Measurements from ENCODE around the gene C17orf114. TPM values are rescaled to one million over a fixed set of nuclear protein-coding genes. Genes with fewer than 3 reads are reported as not detected.

C17orf114 gene

GRCh38 chr17:4751932-4752331, 50.2 kb downstream of the C17orf114 start (continued):
- TF ChIP-seq KLF16 (CRISPR knock-in tag; IDR thresholded peaks at IDR 0.05), result 0 out of 4 replicates have a peak, but pooled peaks of 1 of the 2 experiments have one; percentile 20
- TF ChIP-seq EP300 (IDR thresholded peaks at IDR 0.05; ENCODE audit: low read depth in 2 of 2, low read length in 2 of 2), result peak in 1 of 2 experiments; percentile 64; a peak in 1 of 4 replicates
- TF ChIP-seq EP300 (CRISPR knock-in tag; IDR thresholded peaks at IDR 0.05; ENCODE audit: borderline replicate concordance), result no peak
- TF ChIP-seq ZMYM3 (CRISPR knock-in tag; IDR thresholded peaks at IDR 0.05), result peak; percentile 96
- TF ChIP-seq FOXA3 (CRISPR knock-in tag; IDR thresholded peaks at IDR 0.05), result peak; percentile 52; the same call in 1 of the 2 replicates

Other genes with a start within 250 kb of the C17orf114 start
- 40.4 and 54.8 TPM in 2 replicates for gene MYBBP1A, start 246.9 kb downstream of the C17orf114 start, total RNA-seq (2016; rRNA removed; fragmentation: Illumina TruSeq; extraction: Trizol)
- gene MYBBP1A, start 246.9 kb downstream of the C17orf114 start, polyA plus RNA-seq (2011; rRNA removed), result 18.6 and 28.4 TPM in 2 replicates
- 0.70 and 0.80 TPM in 2 replicates for gene GGT6, start 241.8 kb downstream of the C17orf114 start, total RNA-seq (2016; rRNA removed; fragmentation: Illumina TruSeq; extraction: Trizol)
- 0.14 and 0.16 TPM in 2 replicates for gene GGT6, start 241.8 kb downstream of the C17orf114 start, polyA plus RNA-seq (2011; rRNA removed)
- 5.1 and 5.8 TPM in 2 replicates for gene SMTNL2, start 217.8 kb downstream of the C17orf114 start, total RNA-seq (2016; rRNA removed; fragmentation: Illumina TruSeq; extraction: Trizol)
- 0.41 and 1.1 TPM in 2 replicates for gene SMTNL2, start 217.8 kb downstream of the C17orf114 start, polyA plus RNA-seq (2011; rRNA removed)
- gene ALOX15, start 160.7 kb downstream of the C17orf114 start, total RNA-seq (2016; rRNA removed; fragmentation: Illumina TruSeq; extraction: Trizol), result 0.04 TPM in 1 of 2 replicates, not detected in the other
- 0.35 TPM in 1 of 2 replicates, not detected in the other for gene ALOX15, start 160.7 kb downstream of the C17orf114 start, polyA plus RNA-seq (2011; rRNA removed)
- gene PELP1, start 98.2 kb downstream of the C17orf114 start, total RNA-seq (2016; rRNA removed; fragmentation: Illumina TruSeq; extraction: Trizol), result 27.8 and 33.2 TPM in 2 replicates
- 14.9 and 22.5 TPM in 2 replicates for gene PELP1, start 98.2 kb downstream of the C17orf114 start, polyA plus RNA-seq (2011; rRNA removed)
- gene ARRB2, start 91.7 kb downstream of the C17orf114 start, total RNA-seq (2016; rRNA removed; fragmentation: Illumina TruSeq; extraction: Trizol), result 15.5 and 21.5 TPM in 2 replicates
- 49.2 and 58.4 TPM in 2 replicates for gene ARRB2, start 91.7 kb downstream of the C17orf114 start, polyA plus RNA-seq (2011; rRNA removed)
- gene MED11, start 70.9 kb downstream of the C17orf114 start, total RNA-seq (2016; rRNA removed; fragmentation: Illumina TruSeq; extraction: Trizol), result 20.2 and 25.1 TPM in 2 replicates
- gene MED11, start 70.9 kb downstream of the C17orf114 start, polyA plus RNA-seq (2011; rRNA removed), result 36.2 and 39.0 TPM in 2 replicates
- 0.15 and 0.24 TPM in 2 replicates for gene ZMYND15, start 62.5 kb downstream of the C17orf114 start, total RNA-seq (2016; rRNA removed; fragmentation: Illumina TruSeq; extraction: Trizol)
- 2.7 and 3.6 TPM in 2 replicates for gene ZMYND15, start 62.5 kb downstream of the C17orf114 start, polyA plus RNA-seq (2011; rRNA removed)
- gene CXCL16, start 62.4 kb downstream of the C17orf114 start, total RNA-seq (2016; rRNA removed; fragmentation: Illumina TruSeq; extraction: Trizol), result 5.4 and 9.4 TPM in 2 replicates
- 101 and 142 TPM in 2 replicates for gene CXCL16, start 62.4 kb downstream of the C17orf114 start, polyA plus RNA-seq (2011; rRNA removed)
- gene TM4SF5, start 30.4 kb downstream of the C17orf114 start, total RNA-seq (2016; rRNA removed; fragmentation: Illumina TruSeq; extraction: Trizol), result 15.6 and 30.1 TPM in 2 replicates
- gene TM4SF5, start 30.4 kb downstream of the C17orf114 start, polyA plus RNA-seq (2011; rRNA removed), result 126 and 152 TPM in 2 replicates
- gene VMO1, start 16.0 kb downstream of the C17orf114 start, total RNA-seq (2016; rRNA removed; fragmentation: Illumina TruSeq; extraction: Trizol), result not detected in 2 replicates
- 0.13 TPM in 1 of 2 replicates, not detected in the other for gene VMO1, start 16.0 kb downstream of the C17orf114 start, polyA plus RNA-seq (2011; rRNA removed)
- gene GLTPD2, start 13.4 kb downstream of the C17orf114 start, total RNA-seq (2016; rRNA removed; fragmentation: Illumina TruSeq; extraction: Trizol), result 6.0 and 12.9 TPM in 2 replicates
- 7.5 and 14.9 TPM in 2 replicates for gene GLTPD2, start 13.4 kb downstream of the C17orf114 start, polyA plus RNA-seq (2011; rRNA removed)
- gene PSMB6, start 6.2 kb downstream of the C17orf114 start, total RNA-seq (2016; rRNA removed; fragmentation: Illumina TruSeq; extraction: Trizol), result 264 and 335 TPM in 2 replicates
- 277 and 298 TPM in 2 replicates for gene PSMB6, start 6.2 kb downstream of the C17orf114 start, polyA plus RNA-seq (2011; rRNA removed)
- 7.8 and 13.4 TPM in 2 replicates for gene PLD2, start 4.8 kb upstream of the C17orf114 start, total RNA-seq (2016; rRNA removed; fragmentation: Illumina TruSeq; extraction: Trizol)
- 29.7 and 45.8 TPM in 2 replicates for gene PLD2, start 4.8 kb upstream of the C17orf114 start, polyA plus RNA-seq (2011; rRNA removed)
- 15.2 and 17.2 TPM in 2 replicates for gene MINK1, start 31.0 kb upstream of the C17orf114 start, total RNA-seq (2016; rRNA removed; fragmentation: Illumina TruSeq; extraction: Trizol)
- gene MINK1, start 31.0 kb upstream of the C17orf114 start, polyA plus RNA-seq (2011; rRNA removed), result 63.9 and 75.5 TPM in 2 replicates
- 0.20 TPM in 1 of 2 replicates, not detected in the other for gene C17orf107, start 97.2 kb upstream of the C17orf114 start, total RNA-seq (2016; rRNA removed; fragmentation: Illumina TruSeq; extraction: Trizol)
- 0.59 and 0.82 TPM in 2 replicates for gene C17orf107, start 97.2 kb upstream of the C17orf114 start, polyA plus RNA-seq (2011; rRNA removed)
- 0.25 and 0.53 TPM in 2 replicates for gene CHRNE, start 100.8 kb upstream of the C17orf114 start, total RNA-seq (2016; rRNA removed; fragmentation: Illumina TruSeq; extraction: Trizol)
- 0.59 and 1.3 TPM in 2 replicates for gene CHRNE, start 100.8 kb upstream of the C17orf114 start, polyA plus RNA-seq (2011; rRNA removed)
- not detected in 2 replicates for gene GP1BA, start 129.9 kb upstream of the C17orf114 start, total RNA-seq (2016; rRNA removed; fragmentation: Illumina TruSeq; extraction: Trizol)
- gene GP1BA, start 129.9 kb upstream of the C17orf114 start, polyA plus RNA-seq (2011; rRNA removed), result not detected in 2 replicates
- gene SLC25A11, start 137.7 kb upstream of the C17orf114 start, total RNA-seq (2016; rRNA removed; fragmentation: Illumina TruSeq; extraction: Trizol), result 47.2 and 47.9 TPM in 2 replicates
- 35.0 and 35.4 TPM in 2 replicates for gene SLC25A11, start 137.7 kb upstream of the C17orf114 start, polyA plus RNA-seq (2011; rRNA removed)
- 35.7 and 44.1 TPM in 2 replicates for gene RNF167, start 137.9 kb upstream of the C17orf114 start, total RNA-seq (2016; rRNA removed; fragmentation: Illumina TruSeq; extraction: Trizol)
- gene RNF167, start 137.9 kb upstream of the C17orf114 start, polyA plus RNA-seq (2011; rRNA removed), result 45.4 and 49.9 TPM in 2 replicates
- gene PFN1, start 146.2 kb upstream of the C17orf114 start, total RNA-seq (2016; rRNA removed; fragmentation: Illumina TruSeq; extraction: Trizol), result 494 and 520 TPM in 2 replicates
- 589 and 613 TPM in 2 replicates for gene PFN1, start 146.2 kb upstream of the C17orf114 start, polyA plus RNA-seq (2011; rRNA removed)
- gene ENO3, start 148.8 kb upstream of the C17orf114 start, total RNA-seq (2016; rRNA removed; fragmentation: Illumina TruSeq; extraction: Trizol), result 59.8 and 68.2 TPM in 2 replicates
- gene ENO3, start 148.8 kb upstream of the C17orf114 start, polyA plus RNA-seq (2011; rRNA removed), result 51.9 and 69.8 TPM in 2 replicates
- gene SPAG7, start 165.5 kb upstream of the C17orf114 start, total RNA-seq (2016; rRNA removed; fragmentation: Illumina TruSeq; extraction: Trizol), result 59.0 and 74.8 TPM in 2 replicates
- gene SPAG7, start 165.5 kb upstream of the C17orf114 start, polyA plus RNA-seq (2011; rRNA removed), result 46.6 and 51.0 TPM in 2 replicates
- gene CAMTA2, start 185.3 kb upstream of the C17orf114 start, total RNA-seq (2016; rRNA removed; fragmentation: Illumina TruSeq; extraction: Trizol), result 4.0 and 4.1 TPM in 2 replicates
- 7.1 and 8.9 TPM in 2 replicates for gene CAMTA2, start 185.3 kb upstream of the C17orf114 start, polyA plus RNA-seq (2011; rRNA removed)
- gene INCA1, start 195.2 kb upstream of the C17orf114 start, total RNA-seq (2016; rRNA removed; fragmentation: Illumina TruSeq; extraction: Trizol), result 0.35 and 0.93 TPM in 2 replicates
- gene INCA1, start 195.2 kb upstream of the C17orf114 start, polyA plus RNA-seq (2011; rRNA removed), result 2.6 and 3.3 TPM in 2 replicates
- 79.0 and 104 TPM in 2 replicates for gene KIF1C, start 195.6 kb upstream of the C17orf114 start, total RNA-seq (2016; rRNA removed; fragmentation: Illumina TruSeq; extraction: Trizol)
- gene KIF1C, start 195.6 kb upstream of the C17orf114 start, polyA plus RNA-seq (2011; rRNA removed), result 70.0 and 77.7 TPM in 2 replicates
- gene SLC52A1, start 233.1 kb upstream of the C17orf114 start, total RNA-seq (2016; rRNA removed; fragmentation: Illumina TruSeq; extraction: Trizol), result 0.13 TPM in 1 of 2 replicates, not detected in the other
- gene SLC52A1, start 233.1 kb upstream of the C17orf114 start, polyA plus RNA-seq (2011; rRNA removed), result 0.03 TPM in 1 of 2 replicates, not detected in the other